Keratinocyte (primary cell): ENCODE results near the gene ZNF124.

Source experiments
- EZH2 ChIP-seq: IDR thresholded peaks from one replicate; pipeline ENCODE4 v1.6.1; 2012; ENCODE audit warnings: inconsistent platforms, mild to moderate bottlenecking, low read length, moderate library complexity
- TF ChIP-seq, protein P1 (sequence below), 3 experiments: IDR thresholded peaks in 1 of 3; conservative IDR thresholded peaks in 1 of 3; optimal IDR thresholded peaks in 1 of 3; 2 replicates in 2 of 3; 3 replicates in 1 of 3; pipeline versions ENCODE3 to v1.5.1; 2011; ENCODE audit warnings: low read length in 3 of 3, mild to moderate bottlenecking in 3 of 3, moderate library complexity in 2 of 3, control low read depth in 1 of 3, inconsistent platforms in 1 of 3; ENCODE audit not compliant: insufficient read depth in 2 of 3; ENCODE audit errors: extremely low read depth in 1 of 3

DNA sequence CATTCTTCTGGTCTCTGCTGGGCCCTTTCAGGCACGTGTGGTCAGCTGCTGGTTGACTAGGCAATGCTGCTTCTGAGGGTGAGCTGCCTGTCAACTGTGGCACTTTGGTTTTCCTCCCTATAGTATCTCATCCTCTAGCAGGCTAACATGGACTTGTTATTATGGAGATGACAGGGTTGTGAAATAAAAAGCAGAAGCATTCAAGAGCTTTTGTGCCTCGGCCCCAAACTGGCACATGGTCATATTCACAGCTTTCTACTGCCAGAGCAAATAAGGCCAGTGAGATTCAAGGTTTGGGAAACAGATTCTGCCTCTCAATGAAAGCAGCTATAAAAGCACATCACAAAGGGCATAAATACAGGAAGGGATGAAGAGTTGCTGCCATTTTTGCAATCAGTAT lies 1.6 kb upstream of the ZNF124 start:
- TF ChIP-seq, protein P1, sequence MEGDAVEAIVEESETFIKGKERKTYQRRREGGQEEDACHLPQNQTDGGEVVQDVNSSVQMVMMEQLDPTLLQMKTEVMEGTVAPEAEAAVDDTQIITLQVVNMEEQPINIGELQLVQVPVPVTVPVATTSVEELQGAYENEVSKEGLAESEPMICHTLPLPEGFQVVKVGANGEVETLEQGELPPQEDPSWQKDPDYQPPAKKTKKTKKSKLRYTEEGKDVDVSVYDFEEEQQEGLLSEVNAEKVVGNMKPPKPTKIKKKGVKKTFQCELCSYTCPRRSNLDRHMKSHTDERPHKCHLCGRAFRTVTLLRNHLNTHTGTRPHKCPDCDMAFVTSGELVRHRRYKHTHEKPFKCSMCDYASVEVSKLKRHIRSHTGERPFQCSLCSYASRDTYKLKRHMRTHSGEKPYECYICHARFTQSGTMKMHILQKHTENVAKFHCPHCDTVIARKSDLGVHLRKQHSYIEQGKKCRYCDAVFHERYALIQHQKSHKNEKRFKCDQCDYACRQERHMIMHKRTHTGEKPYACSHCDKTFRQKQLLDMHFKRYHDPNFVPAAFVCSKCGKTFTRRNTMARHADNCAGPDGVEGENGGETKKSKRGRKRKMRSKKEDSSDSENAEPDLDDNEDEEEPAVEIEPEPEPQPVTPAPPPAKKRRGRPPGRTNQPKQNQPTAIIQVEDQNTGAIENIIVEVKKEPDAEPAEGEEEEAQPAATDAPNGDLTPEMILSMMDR (optimal IDR thresholded peaks at IDR 0.05 in 1 of 3, IDR thresholded peaks at IDR 0.05 in 1 of 3, conservative IDR thresholded peaks at IDR 0.05 in 1 of 3; ENCODE audit: extremely low read depth in 1 of 3, insufficient read depth in 2 of 3, low read length in 3 of 3) = no peak
- TF ChIP-seq EZH2 = no peak
